Peyer's patch (tissue), 4 donors: ENCODE results near the gene HTRA3. TPM values are rescaled to one million over a fixed set of nuclear protein-coding genes. Genes with fewer than 3 reads are reported as not detected.

Experiments
- DNase-seq, 3 donors: peaks; one replicate each; pipeline ENCODE4 v3.0.0-alpha.2; 2017 to 2019
- H3K27ac ChIP-seq, 4 donors: fragments of 200-600 bp; sonication (generic); one replicate each; pipeline ENCODE4 v1.5.1; 2016 to 2019
- H3K27me3 ChIP-seq, 2 donors: fragments of 200-600 bp; sonication (generic); one replicate each; pipeline ENCODE4 v1.5.1; 2019
- H3K36me3 ChIP-seq, 3 donors: fragments of 200-600 bp; sonication (generic); one replicate each; pipeline ENCODE4 v1.5.1; 2016 to 2019
- H3K4me1 ChIP-seq, 4 donors: fragments of 200-600 bp; sonication (generic); one replicate each; pipeline ENCODE4 v1.5.1; 2016 to 2019
- H3K4me3 ChIP-seq, 4 donors: fragments of 200-600 bp; sonication (generic); 1 replicate in 3 of 4; 2 replicates in 1 of 4; pipeline ENCODE4 v1.5.1; 2016 to 2019; ENCODE audit warnings: mild to moderate bottlenecking in 1 of 4
- H3K9me3 ChIP-seq, 4 donors: fragments of 200-600 bp; sonication (generic); one replicate each; pipeline ENCODE4 v1.5.1; 2016 to 2019; ENCODE audit warnings: mild to moderate bottlenecking in 1 of 4
- POLR2A ChIP-seq, 2 donors: fragments of 450-650 bp; IDR thresholded peaks; one replicate each; pipeline ENCODE4 v1.5.1; 2017; ENCODE audit warnings: antibody characterized with exemption in 2 of 2, mild to moderate bottlenecking in 2 of 2, moderate library complexity in 2 of 2
- total RNA-seq, 4 donors: library from RNA; depleted of rRNA; stranded (reverse); fragments of >200 nt; gene quantifications; one replicate each; pipeline ENCODE4 v1.1.0, GENCODE V29; 2016
- TF ChIP-seq, protein P1 (sequence below), 6 experiments: fragments of 450-650 bp in 4 of 6; fragments of 200-600 bp in 2 of 6; sonication (generic) in 1 of 6; IDR thresholded peaks; one replicate each; pipeline ENCODE4 v1.5.1; 2017 to 2019; ENCODE audit warnings: antibody characterized with exemption in 6 of 6, mild to moderate bottlenecking in 3 of 6, moderate library complexity in 1 of 6

HTRA3 gene
- total RNA-seq, 4 donors from 2014 or later = 3.3 to 43.7 (median 7.9) TPM

DNA sequence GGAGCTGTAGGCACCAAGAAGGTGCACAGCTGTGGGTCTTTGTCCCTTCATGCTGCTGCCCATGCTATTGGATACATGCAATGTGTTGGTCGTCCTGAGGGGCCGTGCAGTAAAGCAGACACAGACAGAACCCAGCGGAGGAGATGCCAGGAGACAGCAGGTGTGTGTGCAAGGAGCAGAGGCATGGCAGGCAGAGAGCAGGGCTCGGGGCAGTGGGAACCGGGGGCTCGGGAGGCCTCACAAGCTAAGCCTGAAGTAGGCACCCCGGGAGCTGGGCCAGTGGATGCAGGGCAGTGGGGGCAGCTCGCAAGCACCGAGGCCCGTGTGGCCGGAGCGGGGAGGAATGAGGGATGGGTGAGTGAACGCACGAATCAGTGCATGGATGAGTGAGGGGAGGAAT, 13.2 kb downstream of the HTRA3 start:
- Histone ChIP-seq H3K4me3 (no peak overlapping the region), H3K27me3 (no peaks in the 10 kb centered on the region), H3K9me3 (no peaks in the 10 kb centered on the region), H3K4me1 (peaks cover 0 to 13% (median 0%) of the 10 kb centered on the region in 4 donors), H3K36me3 (no peaks in the 10 kb centered on the region), H3K27ac (no peak overlapping the region)
- DNase-seq = no peak
- TF ChIP-seq, protein P1, sequence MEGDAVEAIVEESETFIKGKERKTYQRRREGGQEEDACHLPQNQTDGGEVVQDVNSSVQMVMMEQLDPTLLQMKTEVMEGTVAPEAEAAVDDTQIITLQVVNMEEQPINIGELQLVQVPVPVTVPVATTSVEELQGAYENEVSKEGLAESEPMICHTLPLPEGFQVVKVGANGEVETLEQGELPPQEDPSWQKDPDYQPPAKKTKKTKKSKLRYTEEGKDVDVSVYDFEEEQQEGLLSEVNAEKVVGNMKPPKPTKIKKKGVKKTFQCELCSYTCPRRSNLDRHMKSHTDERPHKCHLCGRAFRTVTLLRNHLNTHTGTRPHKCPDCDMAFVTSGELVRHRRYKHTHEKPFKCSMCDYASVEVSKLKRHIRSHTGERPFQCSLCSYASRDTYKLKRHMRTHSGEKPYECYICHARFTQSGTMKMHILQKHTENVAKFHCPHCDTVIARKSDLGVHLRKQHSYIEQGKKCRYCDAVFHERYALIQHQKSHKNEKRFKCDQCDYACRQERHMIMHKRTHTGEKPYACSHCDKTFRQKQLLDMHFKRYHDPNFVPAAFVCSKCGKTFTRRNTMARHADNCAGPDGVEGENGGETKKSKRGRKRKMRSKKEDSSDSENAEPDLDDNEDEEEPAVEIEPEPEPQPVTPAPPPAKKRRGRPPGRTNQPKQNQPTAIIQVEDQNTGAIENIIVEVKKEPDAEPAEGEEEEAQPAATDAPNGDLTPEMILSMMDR (IDR thresholded peaks at IDR 0.05) = no peak
- no peak for TF ChIP-seq POLR2A (IDR thresholded peaks at IDR 0.05)

DNA sequence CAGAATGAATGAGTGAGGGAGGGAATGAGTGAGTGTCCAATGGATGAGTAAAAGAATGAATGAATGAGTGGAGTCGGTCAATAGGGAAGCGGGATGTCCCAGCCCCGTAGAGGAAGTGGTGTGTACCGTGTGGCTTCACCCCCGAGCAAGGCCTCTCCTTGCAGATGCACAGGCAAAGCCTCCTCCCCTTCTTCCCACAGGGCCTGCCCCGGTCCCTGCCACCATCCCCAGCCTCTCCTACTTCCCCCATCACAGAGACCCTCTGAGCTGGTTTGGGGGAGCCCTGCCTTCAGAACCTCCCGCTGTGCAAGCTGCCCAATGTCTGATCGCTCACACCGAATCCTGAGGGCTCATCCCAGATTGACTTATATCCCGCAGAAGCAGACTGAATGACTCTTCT, 13.6 kb downstream of the HTRA3 start:
- Histone ChIP-seq H3K27ac (no peak overlapping the region), H3K36me3 (no peaks in the 10 kb centered on the region), H3K9me3 (no peaks in the 10 kb centered on the region), H3K27me3 (no peaks in the 10 kb centered on the region), H3K4me1 (peaks cover 0 to 10% (median 0%) of the 10 kb centered on the region in 4 donors), H3K4me3 (no peak overlapping the region)
- TF ChIP-seq, protein P1 (IDR thresholded peaks at IDR 0.05) = no peak
- no peak for TF ChIP-seq POLR2A (IDR thresholded peaks at IDR 0.05)
- DNase-seq = no peak

DNA sequence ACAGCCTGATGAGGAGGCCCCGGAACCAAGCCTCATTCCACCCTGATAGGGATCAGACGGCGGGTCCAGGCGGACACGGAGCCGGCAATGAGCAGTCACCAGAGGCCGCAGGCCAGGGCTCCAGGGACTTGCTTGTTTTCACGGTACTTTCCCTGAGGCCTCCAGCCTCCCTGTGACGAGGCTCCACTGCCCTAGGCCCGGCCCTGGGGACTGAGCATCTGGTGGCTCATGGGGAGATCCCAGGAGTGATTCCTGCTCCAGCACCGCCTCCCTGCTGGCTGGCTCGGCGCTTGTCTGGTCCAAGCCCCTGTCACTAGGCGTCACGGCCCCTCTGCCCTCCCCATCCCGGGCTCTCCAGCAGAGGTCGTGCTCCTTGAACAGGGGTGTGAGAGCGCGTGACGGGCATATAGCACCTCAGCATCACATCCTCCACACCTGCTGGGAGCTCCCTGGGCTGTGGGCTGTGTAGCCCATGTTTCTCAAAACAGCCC, 14.1 kb downstream of the HTRA3 start:
- no peak overlapping the region for H3K4me3 ChIP-seq
- DNase-seq = no peak
- no peaks in the 10 kb centered on the region for H3K36me3 ChIP-seq
- H3K9me3 ChIP-seq = no peaks in the 10 kb centered on the region
- no peaks in the 10 kb centered on the region for H3K27me3 ChIP-seq
- H3K27ac ChIP-seq = no peak overlapping the region
- TF ChIP-seq POLR2A (IDR thresholded peaks at IDR 0.05) = no peak
- TF ChIP-seq, protein P1 (IDR thresholded peaks at IDR 0.05) = no peak
- peaks cover 0 to 8% (median 0%) of the 10 kb centered on the region in 4 donors for H3K4me1 ChIP-seq

DNA sequence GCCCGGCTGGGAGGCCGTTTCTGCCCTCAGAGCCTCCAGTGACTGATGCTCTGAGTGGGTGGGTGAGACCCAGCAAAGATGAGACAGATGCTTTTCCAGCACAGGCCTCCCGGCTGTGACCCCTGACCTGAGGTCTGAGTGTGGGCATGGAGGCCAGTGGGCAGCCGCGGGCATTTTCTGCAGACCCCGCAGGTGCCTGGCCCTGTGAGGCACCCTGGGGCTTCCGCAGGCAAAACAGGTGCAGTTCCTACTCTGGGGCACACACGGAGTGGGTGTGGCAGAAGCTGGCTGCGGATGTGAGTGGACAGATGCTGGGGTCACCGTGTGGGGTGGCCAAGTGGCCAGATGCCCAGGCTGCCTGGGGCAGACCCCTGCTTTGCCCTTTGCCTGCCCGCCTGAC, 14.8 kb downstream of the HTRA3 start:
- Histone ChIP-seq H3K4me1 (peaks cover 0 to under 1% (median 0%) of the 10 kb centered on the region in 4 donors), H3K4me3 (no peak overlapping the region), H3K27ac (no peak overlapping the region), H3K27me3 (no peaks in the 10 kb centered on the region), H3K36me3 (no peaks in the 10 kb centered on the region), H3K9me3 (no peaks in the 10 kb centered on the region)
- no peak for DNase-seq
- TF ChIP-seq, protein P1 (IDR thresholded peaks at IDR 0.05) = no peak
- TF ChIP-seq POLR2A (IDR thresholded peaks at IDR 0.05) = no peak

GRCh38 chr4:8285143-8285975, 15.8 kb downstream of the HTRA3 start:
- TF ChIP-seq POLR2A (IDR thresholded peaks at IDR 0.05) = no peak
- TF ChIP-seq, protein P1 (IDR thresholded peaks at IDR 0.05) = no peak
- Histone ChIP-seq H3K9me3 (no peaks in the 10 kb centered on the region), H3K4me1 (no peaks in the 10 kb centered on the region), H3K36me3 (no peaks in the 10 kb centered on the region), H3K4me3 (no peak overlapping the region), H3K27me3 (no peaks in the 10 kb centered on the region), H3K27ac (no peak overlapping the region)
- no peak for DNase-seq
